Mesendoderm (in vitro differentiated cells): ENCODE data around the gene ASTN1.

Experiments
- DNase-seq: peaks from one replicate; pipeline ENCODE4 v3.0.0; 2013
- H2AK5ac ChIP-seq: 2 replicates; pipeline ENCODE4 v1.6.1; 2013; ENCODE audit warnings: low read length, inconsistent platforms
- H2BK120ac ChIP-seq: 2 replicates; pipeline ENCODE4 v1.6.1; 2013; ENCODE audit warnings: low read depth, mild to moderate bottlenecking, low read length, moderate library complexity, mixed read lengths
- H2BK15ac ChIP-seq: replicated peaks from 2 replicates; pipeline ENCODE4 v1.6.1; 2013; ENCODE audit warnings: low read depth, mild to moderate bottlenecking, moderate library complexity
- H2BK5ac ChIP-seq: 2 replicates; pipeline ENCODE4 v1.6.1; 2013; ENCODE audit warnings: low read length, inconsistent platforms
- H3K18ac ChIP-seq: 2 replicates; pipeline ENCODE4 v1.6.1; 2013; ENCODE audit warnings: mild to moderate bottlenecking, low read length, mixed read lengths
- H3K23ac ChIP-seq: one replicate; pipeline ENCODE4 v1.6.1; 2013; ENCODE audit warnings: low read length
- H3K27ac ChIP-seq: 2 replicates; pipeline ENCODE4 v1.5.1; 2013; ENCODE audit warnings: low read depth, mild to moderate bottlenecking, inconsistent platforms, low read length, moderate library complexity
- H3K27me3 ChIP-seq: 2 replicates; pipeline ENCODE4 v1.6.1; 2013; ENCODE audit warnings: low read length, control low read depth, mild to moderate bottlenecking, inconsistent platforms; ENCODE audit not compliant: insufficient read depth, poor library complexity
- H3K36me3 ChIP-seq: 2 replicates; pipeline ENCODE4 v1.6.1; 2013; ENCODE audit warnings: low read length, inconsistent platforms; ENCODE audit not compliant: control insufficient read depth, insufficient read depth
- H3K4ac ChIP-seq: one replicate; pipeline ENCODE4 v1.6.1; 2013; ENCODE audit warnings: low read depth, mild to moderate bottlenecking, low read length, moderate library complexity
- H3K4me1 ChIP-seq: 2 replicates; pipeline ENCODE4 v1.6.1; 2013; ENCODE audit warnings: low read depth, low read length, inconsistent platforms; ENCODE audit not compliant: control insufficient read depth
- H3K4me2 ChIP-seq: 2 replicates; pipeline ENCODE4 v1.6.1; 2013; ENCODE audit warnings: low read length
- H3K4me3 ChIP-seq: 2 replicates; pipeline ENCODE4 v1.5.1; 2013; ENCODE audit warnings: mild to moderate bottlenecking, low read length
- H3K56ac ChIP-seq: one replicate; pipeline ENCODE4 v1.6.1; 2013; ENCODE audit warnings: low read length
- H3K79me1 ChIP-seq: 2 replicates; pipeline ENCODE4 v1.6.1; 2013; ENCODE audit warnings: low read length, inconsistent platforms
- H3K79me2 ChIP-seq: 2 replicates; pipeline ENCODE4 v1.6.1; 2013; ENCODE audit warnings: mild to moderate bottlenecking, low read length; ENCODE audit not compliant: control insufficient read depth, insufficient read depth
- H3K9ac ChIP-seq: 2 replicates; pipeline ENCODE4 v1.6.1; 2013; ENCODE audit warnings: low read length, inconsistent platforms
- H4K5ac ChIP-seq: one replicate; pipeline ENCODE4 v1.6.1; 2013; ENCODE audit warnings: low read length
- H4K8ac ChIP-seq: one replicate; pipeline ENCODE4 v1.6.1; 2013; ENCODE audit warnings: low read depth, mild to moderate bottlenecking, control low read depth, low read length, moderate library complexity
- WGBS: extraction: QIAGEN DNeasy Blood & Tissue Kit; methylation state at CpG from one replicate; pipeline ENCODE4 v1.1.7; 2013; ENCODE audit warnings: low lambda C conversion rate, missing lambda C conversion rate; ENCODE audit not compliant: insufficient coverage; ENCODE audit errors: extremely low coverage; 5-methylcytosine and 5-hydroxymethylcytosine counted together

ASTN1 gene

GRCh38 chr1:176983731-176984130 is 180.8 kb downstream of the ASTN1 start:
- no peaks in the 10 kb centered on the region for H3K4me1 ChIP-seq
- no peak overlapping the region for H4K5ac ChIP-seq
- no peak overlapping the region for H2BK120ac ChIP-seq
- WGBS, result no CpG with 5 or more reads among the region's 5 CpGs
- no peak overlapping the region for H2BK5ac ChIP-seq
- H3K23ac ChIP-seq, result no peak overlapping the region
- no peak overlapping the region for H2AK5ac ChIP-seq
- no peak overlapping the region for H3K18ac ChIP-seq
- DNase-seq, result no peak
- no peaks in the 10 kb centered on the region for H3K27me3 ChIP-seq
- H4K8ac ChIP-seq, result no peak overlapping the region
- no peaks in the 10 kb centered on the region for H3K79me1 ChIP-seq
- no peaks in the 10 kb centered on the region for H3K79me2 ChIP-seq
- no peak overlapping the region for H2BK15ac ChIP-seq
- no peak overlapping the region for H3K9ac ChIP-seq
- no peak overlapping the region for H3K4me3 ChIP-seq
- H3K56ac ChIP-seq, result no peak overlapping the region
- H3K4ac ChIP-seq, result no peak overlapping the region
- no peak overlapping the region for H3K27ac ChIP-seq
- H3K36me3 ChIP-seq, result no peaks in the 10 kb centered on the region
- H3K4me2 ChIP-seq, result no peak overlapping the region

- no CpG with 5 or more reads among the region's 7 CpGs for WGBS
- H2AK5ac ChIP-seq, result no peak overlapping the region
- H3K4me3 ChIP-seq, result no peak overlapping the region
- no peak overlapping the region for H2BK5ac ChIP-seq
- H3K56ac ChIP-seq, result no peak overlapping the region
- no peaks in the 10 kb centered on the region for H3K4me1 ChIP-seq
- H3K18ac ChIP-seq, result no peak overlapping the region
- DNase-seq, result no peak
- no peak overlapping the region for H3K9ac ChIP-seq
- H3K23ac ChIP-seq, result no peak overlapping the region
- no peaks in the 10 kb centered on the region for H3K27me3 ChIP-seq
- H3K4me2 ChIP-seq, result no peak overlapping the region
- H4K8ac ChIP-seq, result no peak overlapping the region
- H4K5ac ChIP-seq, result no peak overlapping the region
- H3K79me2 ChIP-seq, result no peaks in the 10 kb centered on the region
- H2BK15ac ChIP-seq, result no peak overlapping the region
- no peak overlapping the region for H3K27ac ChIP-seq
- no peak overlapping the region for H2BK120ac ChIP-seq
- H3K4ac ChIP-seq, result no peak overlapping the region
- no peaks in the 10 kb centered on the region for H3K36me3 ChIP-seq
- no peaks in the 10 kb centered on the region for H3K79me1 ChIP-seq
These were observed 187.7 kb downstream of the ASTN1 start for GRCh38 chr1:176976771-176977170.

- Histone ChIP-seq H4K5ac (no peak overlapping the region), H2BK120ac (no peak overlapping the region)
These were observed 188.3 kb downstream of the ASTN1 start for GRCh38 chr1:176976225-176976624.

DNA sequence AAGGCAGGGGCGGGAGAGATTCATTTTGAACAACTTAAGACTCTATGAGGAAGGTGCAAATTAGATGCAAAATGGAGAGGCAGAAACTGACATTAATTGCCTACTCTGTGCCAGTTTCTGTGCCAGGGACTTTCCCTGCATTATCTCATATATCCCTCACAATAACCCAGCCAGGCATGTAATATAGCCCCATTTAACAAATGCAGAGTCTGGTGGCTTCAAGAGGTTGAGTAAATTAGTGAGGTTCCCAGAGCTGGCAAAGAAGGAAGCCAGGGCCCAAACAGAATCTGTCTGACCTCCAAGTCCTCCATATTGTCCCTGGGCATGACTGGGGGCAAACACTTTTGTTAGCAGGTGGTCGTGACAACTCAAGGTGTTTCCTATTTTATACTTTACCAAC is 199.8 kb downstream of the ASTN1 start:
- H2AK5ac ChIP-seq, result no peak overlapping the region
- H3K18ac ChIP-seq, result no peak overlapping the region
- H4K5ac ChIP-seq, result no peak overlapping the region
- H2BK15ac ChIP-seq, result no peak overlapping the region
- H4K8ac ChIP-seq, result no peak overlapping the region
- H3K56ac ChIP-seq, result no peak overlapping the region
- no peaks in the 10 kb centered on the region for H3K79me2 ChIP-seq
- H3K4me3 ChIP-seq, result no peak overlapping the region
- no peak overlapping the region for H3K27ac ChIP-seq
- no CpG with 5 or more reads among the region's 2 CpGs for WGBS
- no peaks in the 10 kb centered on the region for H3K4me1 ChIP-seq
- H3K79me1 ChIP-seq, result no peaks in the 10 kb centered on the region
- no peaks in the 10 kb centered on the region for H3K36me3 ChIP-seq
- H3K9ac ChIP-seq, result no peak overlapping the region
- no peak overlapping the region for H3K23ac ChIP-seq
- H2BK5ac ChIP-seq, result no peak overlapping the region
- H3K4ac ChIP-seq, result no peak overlapping the region
- H3K27me3 ChIP-seq, result no peaks in the 10 kb centered on the region
- DNase-seq, result no peak
- H2BK120ac ChIP-seq, result no peak overlapping the region
- no peak overlapping the region for H3K4me2 ChIP-seq

More at GRCh38 chr1:176976225-176976624, 188.3 kb downstream of the ASTN1 start:
- Histone ChIP-seq H3K36me3 (no peaks in the 10 kb centered on the region), H3K4me3 (no peak overlapping the region), H3K79me1 (no peaks in the 10 kb centered on the region), H2AK5ac (no peak overlapping the region), H3K27me3 (no peaks in the 10 kb centered on the region), H2BK15ac (no peak overlapping the region), H3K9ac (no peak overlapping the region), H3K4ac (no peak overlapping the region), H3K79me2 (no peaks in the 10 kb centered on the region), H4K8ac (no peak overlapping the region), H3K56ac (no peak overlapping the region), H3K4me1 (no peaks in the 10 kb centered on the region), H3K4me2 (no peak overlapping the region), H3K27ac (no peak overlapping the region), H2BK5ac (no peak overlapping the region), H3K23ac (no peak overlapping the region), H3K18ac (no peak overlapping the region)
- WGBS, result no CpG with 5 or more reads among the region's 4 CpGs
- no peak for DNase-seq

- no peaks in the 10 kb centered on the region for H3K27me3 ChIP-seq
- DNase-seq, result no peak
- no peak overlapping the region for H3K23ac ChIP-seq
- H3K4me3 ChIP-seq, result no peak overlapping the region
- H3K4me1 ChIP-seq, result no peaks in the 10 kb centered on the region
- H4K5ac ChIP-seq, result no peak overlapping the region
- H2BK15ac ChIP-seq, result no peak overlapping the region
- H3K56ac ChIP-seq, result no peak overlapping the region
- H3K79me2 ChIP-seq, result no peaks in the 10 kb centered on the region
- H2BK5ac ChIP-seq, result no peak overlapping the region
- WGBS, result no CpG with 5 or more reads among the region's 2 CpGs
- H3K27ac ChIP-seq, result no peak overlapping the region
- no peaks in the 10 kb centered on the region for H3K79me1 ChIP-seq
- H3K4me2 ChIP-seq, result no peak overlapping the region
- no peaks in the 10 kb centered on the region for H3K36me3 ChIP-seq
- H2BK120ac ChIP-seq, result no peak overlapping the region
- H3K9ac ChIP-seq, result no peak overlapping the region
- no peak overlapping the region for H3K4ac ChIP-seq
- H2AK5ac ChIP-seq, result no peak overlapping the region
- no peak overlapping the region for H3K18ac ChIP-seq
- no peak overlapping the region for H4K8ac ChIP-seq
These were observed 201.3 kb downstream of the ASTN1 start for GRCh38 chr1:176963181-176963580.

- Histone ChIP-seq H4K8ac (no peak overlapping the region), H3K27me3 (no peaks in the 10 kb centered on the region), H2BK15ac (no peak overlapping the region), H2AK5ac (no peak overlapping the region), H3K4me1 (no peaks in the 10 kb centered on the region), H3K56ac (no peak overlapping the region), H2BK120ac (no peak overlapping the region), H3K4me2 (no peak overlapping the region), H3K79me2 (no peaks in the 10 kb centered on the region), H3K27ac (no peak overlapping the region), H4K5ac (no peak overlapping the region), H3K4ac (no peak overlapping the region), H3K4me3 (no peak overlapping the region), H3K36me3 (no peaks in the 10 kb centered on the region), H3K9ac (no peak overlapping the region), H3K18ac (no peak overlapping the region), H3K79me1 (no peaks in the 10 kb centered on the region), H3K23ac (no peak overlapping the region), H2BK5ac (no peak overlapping the region)
- WGBS, result no CpG with 5 or more reads among the region's 2 CpGs
- no peak for DNase-seq
These were observed 202.8 kb downstream of the ASTN1 start for GRCh38 chr1:176961678-176962077.
